ENCODE measurements around the gene PPP1R1C.
"Not testable (repeated sequence)": the region's sequence is repeated elsewhere in the genome, so short reads cannot be mapped to it uniquely, and the experiment has no call there.

PPP1R1C gene, protein sequence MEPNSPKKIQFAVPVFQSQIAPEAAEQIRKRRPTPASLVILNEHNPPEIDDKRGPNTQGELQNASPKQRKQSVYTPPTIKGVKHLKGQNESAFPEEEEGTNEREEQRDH
- 0 reads per million in 2 donors for total RNA-seq

DNA sequence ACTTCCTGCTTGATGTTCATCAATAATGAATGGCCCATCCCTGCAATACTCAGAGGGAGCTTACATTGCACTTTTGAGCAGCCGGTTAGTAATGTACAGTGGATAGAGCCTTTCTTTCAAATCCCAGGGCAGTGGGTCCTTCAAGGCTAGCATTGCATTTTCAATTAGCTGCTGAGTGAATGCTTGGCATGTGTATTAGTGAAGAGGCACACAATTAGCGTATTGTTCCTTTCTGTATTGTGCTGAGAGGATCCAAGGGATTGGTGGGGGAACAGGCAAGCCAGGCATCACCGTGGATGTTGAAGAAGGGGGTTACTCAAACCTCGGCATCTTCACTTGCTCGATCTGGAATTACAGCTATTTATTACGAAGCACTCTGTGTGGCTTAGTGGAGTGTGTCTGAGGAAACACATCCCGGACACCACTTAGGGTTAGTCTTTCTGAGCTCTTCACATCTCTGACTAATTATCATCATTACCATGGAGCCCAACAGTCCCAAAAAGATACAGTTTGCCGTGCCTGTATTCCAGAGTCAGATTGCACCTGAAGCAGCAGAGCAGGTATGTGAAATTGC lies at the start of gene PPP1R1C:
TSS of gene PPP1R1C (plus strand) at position 222 of the 574 bp plus-strand sequence. CDS start at position 480, 258 bp downstream.
- DNase-seq, result no peak

DNA sequence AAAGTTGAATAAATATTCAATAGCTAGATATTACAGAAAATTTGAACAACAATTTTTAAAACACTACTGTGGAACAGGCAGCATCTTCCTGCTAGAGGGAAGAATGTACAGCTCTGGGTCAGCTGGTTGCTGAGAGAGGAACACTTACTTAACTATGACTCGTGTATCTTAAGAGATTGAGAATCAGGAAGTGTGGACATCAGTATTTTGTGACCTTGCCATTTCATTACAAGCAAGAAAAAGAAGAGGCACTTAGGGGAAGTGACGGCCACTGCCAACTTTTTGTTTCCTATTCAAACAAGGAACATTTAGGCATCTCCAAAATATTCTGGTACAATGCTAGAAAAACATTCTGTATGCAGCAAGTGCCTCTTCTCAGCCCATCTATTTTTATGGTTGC lies 48.2 kb upstream of the PPP1R1C start:
- no peak for DNase-seq

DNA sequence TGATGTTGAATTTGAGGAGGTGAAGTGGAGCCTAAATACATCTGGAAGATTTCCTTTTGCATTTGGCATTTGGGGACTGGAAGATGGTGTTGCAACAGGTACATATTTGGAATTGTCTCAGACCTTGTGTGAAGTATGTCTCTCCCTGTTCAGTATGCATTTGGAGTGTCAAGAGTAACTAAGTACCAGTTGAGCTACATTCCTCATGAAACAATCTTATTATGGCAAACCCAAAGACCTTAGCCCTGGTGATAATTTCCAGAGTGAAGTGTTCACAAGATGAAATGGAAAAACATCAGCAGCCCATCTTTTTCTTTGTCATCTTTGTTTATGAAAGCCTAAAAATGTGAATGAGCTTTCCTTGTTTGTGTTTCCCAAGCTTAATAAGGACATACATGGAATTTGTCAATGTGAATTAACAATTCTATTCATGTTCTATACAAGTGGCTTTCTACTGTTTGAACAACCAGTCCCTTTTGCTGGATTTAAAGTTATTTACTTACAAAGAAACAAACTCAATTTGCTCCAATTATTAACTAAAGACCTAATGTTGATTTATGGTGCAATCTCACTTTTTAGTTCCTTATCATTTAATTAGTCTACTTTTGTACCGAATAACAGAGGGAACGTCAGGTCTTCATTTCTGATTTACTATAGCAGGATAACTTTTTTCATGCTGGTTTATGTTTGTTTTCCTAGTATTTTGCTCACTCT lies 42.1 kb upstream of the PPP1R1C start:
- DNase-seq, result no peak

DNA sequence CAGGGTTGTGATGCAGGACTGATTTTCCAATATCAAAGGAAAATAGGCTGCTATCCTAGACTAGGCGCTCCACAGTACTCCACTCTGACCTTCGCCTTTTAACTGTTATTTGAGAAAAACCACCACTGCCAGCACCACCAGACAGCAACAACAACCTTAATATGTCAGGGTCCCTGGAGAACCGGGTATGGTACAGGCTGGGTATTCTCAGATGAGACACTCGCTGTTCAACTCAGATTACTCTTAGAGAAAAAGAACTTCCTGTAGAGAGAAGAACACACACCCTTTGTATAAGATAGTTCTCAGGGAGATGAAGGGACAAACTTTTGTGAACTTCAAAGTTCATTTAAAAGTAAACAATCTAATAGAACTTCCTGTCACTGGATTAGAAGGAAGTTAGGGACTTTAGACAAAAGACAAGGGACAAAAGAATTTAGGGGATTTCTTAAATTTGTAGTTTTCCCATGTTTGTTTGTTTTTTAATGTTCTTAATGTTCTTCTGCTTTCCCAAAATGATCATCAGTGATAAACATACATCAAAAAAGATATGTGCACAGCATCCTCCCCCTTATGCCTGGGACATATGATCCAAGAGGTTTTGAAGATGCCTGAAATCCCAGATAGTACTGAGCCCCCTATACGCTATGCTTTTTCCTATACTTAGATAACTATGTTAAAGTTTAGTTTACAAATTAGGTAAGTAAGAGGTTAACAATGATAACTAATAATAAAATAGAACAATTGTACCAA lies 41.3 kb upstream of the PPP1R1C start:
- DNase-seq, result no peak

DNA sequence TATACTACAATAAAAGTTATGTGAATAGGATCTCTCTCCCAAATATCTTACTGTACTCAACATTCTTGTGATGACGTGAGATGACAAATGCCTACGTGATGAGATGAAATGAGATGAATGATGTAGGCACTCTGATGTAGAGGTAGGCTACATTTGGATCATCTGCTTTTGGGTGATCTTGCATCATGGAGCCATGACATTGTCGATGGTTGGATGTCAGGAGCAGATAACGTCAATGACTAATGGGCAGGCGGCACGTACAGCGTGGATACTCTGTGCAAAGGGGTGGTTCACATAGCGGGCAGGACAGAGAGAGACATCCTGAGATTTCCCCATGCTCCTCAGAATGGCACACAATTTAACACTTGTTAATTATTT lies 40.8 kb upstream of the PPP1R1C start:
- DNase-seq, result no peak

DNA sequence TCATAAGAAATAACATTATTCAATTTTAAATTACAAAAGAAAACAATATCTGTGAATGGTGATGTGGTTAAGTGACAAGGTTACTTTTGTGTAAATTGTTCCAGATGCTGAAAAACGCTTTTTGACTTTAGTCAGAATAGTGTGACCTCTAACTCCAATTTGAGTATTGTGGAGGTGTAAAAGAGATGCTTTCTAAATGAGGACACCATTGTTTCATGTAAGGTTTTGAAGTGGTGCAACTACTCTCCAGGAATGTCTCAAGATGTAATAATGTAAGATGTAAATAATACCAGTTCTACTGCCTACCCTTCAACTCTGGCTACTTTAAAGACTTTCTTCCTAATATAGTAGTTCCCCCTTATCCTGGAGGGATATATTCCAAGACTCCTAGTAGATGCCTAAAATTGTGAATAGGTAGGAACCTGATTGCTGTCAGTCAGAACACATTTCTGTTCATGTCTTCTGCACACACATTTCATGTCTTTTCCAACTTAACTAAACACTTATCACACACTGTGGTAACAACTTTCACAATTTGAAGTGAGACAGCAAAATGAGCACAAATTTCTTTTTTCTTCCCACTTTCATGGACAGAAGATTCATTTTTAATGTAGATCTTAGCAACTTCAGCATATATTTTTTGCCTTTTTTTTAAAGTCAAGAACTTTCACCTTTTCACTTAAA lies 39.1 kb upstream of the PPP1R1C start:
- DNase-seq, result peak in 1 of 5 experiments; percentile 9

DNA sequence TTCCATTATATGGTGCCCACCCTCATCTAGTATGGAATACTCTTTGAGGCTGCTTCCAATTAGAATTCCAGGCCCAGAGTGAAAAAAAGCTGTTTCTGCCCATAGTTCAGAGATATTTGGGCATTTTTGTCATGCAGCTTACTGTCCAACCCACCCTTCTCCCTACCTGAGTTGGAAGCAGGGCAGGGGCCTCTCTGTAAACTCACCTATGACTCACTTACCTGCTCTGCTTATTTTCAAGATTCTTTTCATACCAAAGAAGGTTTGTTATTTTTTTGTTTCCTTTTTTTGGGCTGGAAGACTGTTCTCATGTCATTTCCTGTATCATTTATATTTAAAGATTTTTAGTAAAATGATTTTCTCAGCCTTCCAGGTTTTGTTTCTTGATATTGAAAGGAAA lies 38.4 kb upstream of the PPP1R1C start:
- no peak for DNase-seq

DNA sequence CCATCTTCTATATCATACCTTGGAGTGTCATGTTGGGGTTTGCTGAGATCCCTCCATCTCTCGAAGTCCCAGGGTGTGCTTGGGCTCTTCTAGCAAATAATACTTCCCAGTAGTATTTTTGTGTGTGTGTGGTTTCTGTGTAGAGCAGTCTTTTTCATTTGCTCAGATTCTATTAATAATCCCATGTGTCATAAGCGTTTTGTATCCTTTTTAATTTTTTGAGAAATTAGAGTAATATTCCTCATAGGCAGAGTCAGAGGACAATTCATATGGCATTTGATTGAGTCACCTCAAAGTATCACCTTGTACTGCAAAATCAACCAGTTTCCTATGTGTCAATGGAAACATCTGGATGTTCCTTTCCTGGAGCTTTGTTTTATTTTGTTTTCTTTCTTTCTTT lies 37.4 kb upstream of the PPP1R1C start:
- DNase-seq, result no peak

DNA sequence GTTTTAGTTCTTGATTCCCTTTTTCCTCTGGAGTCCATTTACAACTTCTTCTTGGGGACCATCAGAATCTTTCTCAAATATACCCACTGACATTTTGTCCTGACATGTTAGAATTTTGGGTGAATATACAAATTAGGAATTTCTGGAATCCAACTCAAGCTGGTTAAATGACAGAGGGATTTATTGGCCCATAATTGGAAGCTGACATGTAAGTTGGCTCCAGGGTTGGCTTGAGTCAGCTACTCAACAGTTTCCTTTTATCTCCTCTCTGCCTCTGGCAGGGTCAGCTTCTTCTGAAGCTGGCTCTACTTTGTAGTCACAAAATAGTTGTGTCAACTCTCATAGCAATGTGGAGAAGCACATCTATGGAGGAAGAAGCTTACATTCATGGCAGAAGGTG lies 36.6 kb upstream of the PPP1R1C start:
- no peak for DNase-seq

DNA sequence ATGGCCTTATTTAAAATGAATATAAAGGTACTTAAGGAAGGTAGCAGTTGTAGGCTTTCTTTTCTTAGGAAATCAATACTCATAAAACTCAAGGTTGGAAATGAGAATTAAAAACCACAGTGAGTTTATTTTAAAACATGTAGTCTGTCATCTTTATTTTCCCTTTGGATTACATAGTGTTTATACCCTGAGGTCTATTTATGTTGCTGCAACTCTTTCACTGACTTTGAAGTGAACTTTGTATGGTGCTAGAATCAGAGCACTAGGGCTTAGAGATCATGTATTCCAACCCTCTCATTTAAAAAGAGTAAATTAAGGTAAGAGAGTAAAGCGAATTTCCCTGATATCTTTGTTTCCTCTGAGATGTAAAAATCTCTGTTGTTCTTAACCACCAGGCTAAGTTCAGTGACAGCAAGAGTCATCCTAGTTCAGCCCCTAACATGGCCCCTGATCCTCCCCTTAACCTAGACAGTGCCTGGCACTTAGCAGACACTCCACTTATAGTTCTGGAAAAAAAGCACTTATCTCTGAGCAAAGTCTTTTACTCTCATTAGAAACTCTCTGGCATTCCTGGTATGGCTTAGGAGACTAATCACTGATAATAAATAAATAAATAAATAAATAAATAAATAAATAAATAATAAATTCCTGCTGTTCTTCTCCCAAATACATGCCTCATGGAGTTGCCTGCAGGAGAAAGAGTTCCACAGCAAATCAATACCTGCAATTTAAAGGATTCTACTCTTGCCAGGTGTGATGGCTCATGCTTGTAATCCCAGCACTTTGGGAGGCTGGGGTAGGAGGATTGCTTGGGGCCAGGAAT lies 33.0 kb upstream of the PPP1R1C start:
- DNase-seq, result peak in 1 of 5 experiments; percentile 27

DNA sequence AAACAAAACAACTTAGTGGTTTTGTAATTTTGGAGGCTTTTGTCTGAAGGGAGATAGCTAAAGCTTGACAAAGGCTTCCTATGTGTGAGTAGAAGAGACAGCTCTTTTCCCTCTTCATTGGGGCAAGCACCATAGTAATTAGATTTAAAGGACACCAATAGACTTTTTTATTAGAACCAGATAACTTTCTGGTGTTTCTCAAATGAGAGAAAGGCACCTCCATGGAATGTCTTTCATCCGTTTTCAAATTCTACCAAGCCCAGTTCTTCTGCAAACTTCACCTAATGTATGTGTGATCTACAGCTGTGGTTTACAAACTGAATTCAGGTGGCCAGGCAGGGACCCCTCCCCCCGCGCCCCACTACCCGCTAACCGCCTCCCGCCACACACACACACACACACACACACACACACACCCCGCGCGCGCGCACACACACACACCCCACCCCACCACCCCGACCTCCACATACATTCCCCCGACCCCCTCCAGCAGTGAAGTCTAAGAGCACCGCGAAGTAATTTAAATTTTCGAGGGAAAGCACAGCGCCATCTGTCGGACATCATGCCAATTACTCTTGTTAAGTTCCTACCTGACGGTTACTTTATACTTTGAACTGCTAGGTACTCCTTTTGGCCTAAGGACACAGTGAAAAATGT lies 31.6 kb upstream of the PPP1R1C start:
- DNase-seq, result peak; percentile 13 to 78 (median 32)

DNA sequence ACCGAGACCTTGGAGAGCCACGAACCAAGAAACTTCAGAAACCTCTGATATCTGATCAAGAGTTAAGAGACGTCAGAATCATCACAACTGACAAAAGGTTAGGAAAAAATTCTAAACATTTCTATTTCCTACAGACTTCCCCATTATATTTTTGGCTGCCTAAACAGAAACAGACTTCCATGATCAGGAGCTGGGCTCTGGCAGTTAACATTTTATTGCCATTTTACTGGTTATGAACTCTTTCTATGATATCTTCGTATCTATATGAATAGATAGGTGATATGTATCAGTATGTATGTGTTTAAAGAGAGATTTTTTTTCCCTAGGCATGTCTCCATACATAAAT lies 31.1 kb upstream of the PPP1R1C start:
- DNase-seq, result no peak

DNA sequence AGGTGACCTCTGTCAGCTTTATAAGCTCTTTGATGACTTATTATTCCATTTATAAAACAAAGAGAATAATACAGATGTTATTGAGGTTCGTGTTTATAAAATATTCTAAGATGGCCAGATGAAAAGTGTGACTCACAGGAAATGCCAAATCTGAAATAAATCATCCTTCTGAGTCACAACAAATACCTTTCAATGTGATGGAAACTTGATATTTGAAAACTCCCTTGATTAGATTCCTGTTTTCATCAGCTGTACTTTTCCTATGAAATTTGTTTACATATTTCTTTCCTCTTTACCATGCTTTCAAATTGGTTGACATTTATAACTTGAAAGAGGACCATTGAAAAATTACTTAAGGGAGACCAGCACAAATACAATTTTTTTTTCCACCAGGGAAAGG lies 30.6 kb upstream of the PPP1R1C start:
- DNase-seq, result no peak

DNA sequence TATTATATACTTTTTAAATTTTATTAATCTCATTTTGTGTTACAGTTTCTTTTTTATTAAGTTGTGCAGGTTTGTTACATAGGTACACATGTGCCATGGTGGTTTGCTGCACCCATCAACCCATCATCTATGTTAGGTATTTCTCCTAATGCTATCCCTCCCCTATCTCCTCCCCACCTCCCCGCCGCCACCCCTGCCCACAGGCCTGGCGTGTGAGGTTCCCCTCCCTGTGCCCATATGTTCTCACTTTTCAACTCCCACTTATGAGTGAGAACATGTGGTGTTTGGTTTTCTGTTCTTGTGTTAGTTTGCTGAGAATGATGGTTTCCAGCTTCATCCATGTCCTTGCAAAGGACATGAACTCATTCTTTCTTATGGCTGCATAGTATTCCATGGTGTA lies 29.8 kb upstream of the PPP1R1C start:
- DNase-seq, result not testable (repeated sequence)

DNA sequence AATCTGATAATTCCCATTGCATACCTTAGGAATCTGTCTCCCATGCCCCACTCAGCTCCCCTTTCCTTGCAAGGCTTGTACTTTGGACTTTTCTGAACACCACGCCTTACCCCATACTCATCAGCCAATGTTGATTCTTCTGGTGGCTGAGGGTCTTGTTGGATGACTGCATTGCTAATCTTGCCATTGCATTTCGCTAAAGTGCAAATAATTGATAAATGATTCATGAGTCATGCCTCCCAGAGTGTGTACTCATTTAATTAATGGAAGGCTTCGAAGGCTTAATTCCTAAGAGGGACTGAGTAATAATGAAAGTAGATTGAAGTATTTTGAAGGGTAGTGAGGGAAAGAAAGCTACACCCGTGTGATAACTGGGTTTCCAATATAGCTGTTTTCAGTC lies 28.0 kb upstream of the PPP1R1C start:
- peak in 1 of 5 experiments; percentile 38 for DNase-seq

DNA sequence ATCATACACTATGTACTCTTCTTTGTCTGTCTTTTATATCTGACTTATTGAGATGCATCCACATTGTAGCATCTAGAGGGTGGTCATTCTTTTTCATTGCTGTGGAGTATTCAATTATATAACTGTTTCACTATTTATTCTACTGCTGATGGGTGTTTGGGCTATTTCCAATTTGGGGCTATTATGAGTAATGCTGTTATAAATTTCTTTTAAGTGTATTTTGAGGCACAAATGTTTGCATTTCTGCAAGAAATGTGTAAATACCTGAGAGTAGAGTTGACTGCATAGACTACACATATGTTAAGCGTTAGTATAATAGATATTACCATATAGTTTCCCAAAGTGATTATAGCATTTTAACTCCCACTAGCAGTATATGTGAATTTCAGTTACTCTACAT lies 26.9 kb upstream of the PPP1R1C start:
- no peak for DNase-seq

DNA sequence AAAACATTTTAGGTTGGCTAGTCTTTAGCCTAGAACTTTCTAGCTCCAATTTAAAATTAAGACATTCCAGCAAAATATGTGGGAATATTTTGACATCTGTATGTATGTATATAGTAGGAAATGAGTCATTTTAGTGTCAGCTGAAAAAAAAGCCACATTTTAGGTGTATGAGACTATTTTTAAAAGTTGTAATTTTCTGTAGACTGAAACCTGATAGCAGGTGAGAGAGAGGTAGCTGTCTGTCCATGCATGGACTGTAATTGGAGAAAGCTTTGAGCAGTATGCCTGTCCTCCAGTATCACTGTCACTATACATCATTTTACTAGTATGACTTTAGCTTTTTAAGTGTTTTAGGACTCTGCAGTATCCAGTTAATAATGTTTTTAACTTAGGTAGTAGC lies 26.1 kb upstream of the PPP1R1C start:
- DNase-seq, result no peak

DNA sequence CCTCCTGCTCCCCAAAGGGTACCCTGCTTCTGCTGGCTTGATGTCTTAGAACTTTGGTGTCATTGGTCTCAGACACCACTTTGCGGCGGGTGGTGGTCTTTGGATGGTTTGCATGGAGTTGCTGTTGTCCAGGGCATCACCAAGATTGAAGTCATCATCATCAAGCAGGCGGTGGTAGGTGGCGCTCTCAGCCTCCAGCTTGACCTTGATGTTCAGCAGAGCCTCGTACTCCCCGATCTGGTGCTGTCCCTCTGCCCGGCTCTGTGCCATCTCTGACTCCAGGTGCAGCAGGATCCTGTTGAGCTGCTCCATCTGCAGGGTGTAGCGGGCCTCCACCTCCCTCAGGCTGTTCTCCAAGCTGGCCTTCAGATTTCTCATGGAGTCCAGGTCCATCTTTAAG lies 24.5 kb upstream of the PPP1R1C start:
- not testable (repeated sequence) for DNase-seq

DNA sequence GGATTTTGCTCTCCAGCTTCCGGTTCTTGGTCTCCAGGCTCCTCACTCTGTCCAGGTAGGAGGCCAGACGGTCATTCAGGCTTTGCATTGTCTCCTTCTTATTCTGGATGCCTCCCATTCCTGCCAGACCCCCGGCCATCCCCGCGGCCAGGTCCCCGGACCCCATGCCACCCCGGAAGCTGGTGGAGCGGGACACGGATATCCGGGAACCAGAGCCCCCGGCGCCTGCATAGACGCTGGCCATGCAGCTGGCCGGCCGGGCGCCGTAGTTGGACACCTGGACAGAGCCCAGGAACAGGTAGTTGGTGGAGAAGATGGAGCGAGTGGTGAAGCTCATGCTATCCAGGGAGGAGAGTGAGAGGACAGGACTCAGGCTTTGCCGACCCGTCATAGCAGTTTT lies 23.5 kb upstream of the PPP1R1C start:
- DNase-seq, result no peak

DNA sequence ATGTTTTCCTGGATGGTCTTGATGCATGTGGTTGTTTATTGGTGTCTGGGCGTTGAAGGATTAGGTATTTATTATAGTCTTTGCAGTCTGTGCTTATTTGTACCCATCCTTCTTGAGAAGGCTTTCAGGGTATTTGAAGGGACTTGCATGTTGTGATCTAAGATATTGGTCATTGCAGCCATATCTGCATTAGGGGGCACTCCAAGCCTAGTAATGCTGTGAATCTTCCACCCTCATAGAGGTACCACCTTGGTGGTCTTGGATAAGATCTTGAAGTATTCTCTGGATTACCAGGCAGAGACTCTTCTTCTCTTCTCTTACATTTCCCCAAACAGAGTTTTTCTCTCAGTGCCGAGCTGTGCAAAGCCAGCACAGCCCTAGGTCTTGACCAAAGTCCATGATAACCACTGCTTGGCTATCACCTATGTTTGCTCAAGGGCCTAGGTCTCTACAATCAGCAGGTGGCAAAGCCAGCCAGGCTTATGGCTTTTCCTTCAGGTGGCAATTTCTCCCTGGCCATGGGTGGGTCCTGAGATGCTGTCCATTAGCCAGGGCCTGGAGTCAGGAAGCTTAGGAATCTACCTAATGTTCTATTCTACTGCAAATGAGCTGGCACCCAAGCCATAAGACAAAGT lies 15.4 kb upstream of the PPP1R1C start:
- DNase-seq, result no peak

DNA sequence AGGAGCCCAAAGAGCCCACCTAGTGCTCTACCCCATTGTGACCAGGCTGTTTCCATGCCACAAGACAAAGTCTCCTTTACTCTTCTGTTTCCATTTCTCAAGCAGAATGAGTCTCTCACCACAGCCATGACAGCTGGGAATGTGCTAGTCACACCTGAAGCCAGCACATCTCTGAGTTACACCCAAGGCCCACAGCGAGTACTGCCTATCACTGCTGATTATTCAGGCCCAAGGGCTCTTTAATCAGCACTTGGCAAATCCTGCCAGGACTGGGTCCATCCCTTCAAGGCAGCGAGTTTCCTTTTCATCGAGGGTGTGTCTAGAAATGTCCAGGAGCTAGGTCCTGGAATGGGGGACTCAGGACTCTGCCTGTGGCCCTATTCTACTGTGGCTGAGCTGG lies 14.6 kb upstream of the PPP1R1C start:
- DNase-seq, result no peak
